Jurkat, Clone E6-1 (cell line): ENCODE data around the gene SPATA16.
"Not testable (repeated sequence)": the region's sequence is repeated elsewhere in the genome, so short reads cannot be mapped to it uniquely, and the experiment has no call there.

ENCODE experiments used
- DNase-seq: peaks from one replicate; pipeline ENCODE4 v3.0.0-alpha.2; 2011; ENCODE audit warnings: low read depth, low spot score
- H3K4me3 ChIP-seq: 2 replicates; pipeline ENCODE4 v1.5.1; 2011; ENCODE audit warnings: mild to moderate bottlenecking, low read length, control low read depth, moderate library complexity

The SPATA16 gene

DNA sequence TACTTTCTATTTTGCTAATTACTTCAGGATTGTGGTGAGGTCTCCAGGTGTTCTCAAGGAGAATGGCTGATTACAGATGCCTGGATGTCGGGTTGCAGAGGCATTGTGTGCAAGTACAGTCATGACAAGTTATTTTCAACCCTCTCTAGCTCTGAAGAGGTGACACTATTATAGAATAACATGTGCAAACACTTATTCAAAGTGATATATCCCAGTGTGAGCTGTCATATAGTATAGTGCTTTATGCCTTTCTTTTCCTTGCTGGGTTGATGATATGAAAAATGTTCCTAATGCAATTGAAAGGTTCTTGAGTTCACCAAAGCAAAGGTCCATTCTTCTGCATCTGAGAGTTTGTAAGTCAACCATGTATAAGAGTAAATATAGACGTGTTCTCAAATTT, 167.2 kb downstream of the SPATA16 start:
- no peak overlapping the region for H3K4me3 ChIP-seq
- DNase-seq: no peak

DNA sequence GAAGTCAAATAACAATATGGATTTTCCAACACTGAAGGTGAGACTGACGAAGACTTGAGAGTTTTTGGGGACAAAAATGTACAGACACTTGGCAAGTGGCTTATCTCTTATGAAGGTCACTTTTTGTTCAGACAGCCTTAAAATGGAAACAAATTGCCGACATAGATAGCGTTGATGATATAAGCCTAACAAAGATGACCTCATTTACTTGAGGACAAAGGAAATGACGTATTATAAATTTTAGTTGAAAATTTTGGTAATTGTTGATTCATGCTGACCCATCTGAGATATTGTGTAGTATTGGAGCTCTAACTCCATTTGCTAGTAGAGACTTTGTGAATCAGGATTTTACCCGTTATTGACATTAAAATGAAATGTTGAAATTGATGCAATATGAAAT, 168.3 kb downstream of the SPATA16 start:
- H3K4me3 ChIP-seq: no peak overlapping the region
- no peak for DNase-seq

DNA sequence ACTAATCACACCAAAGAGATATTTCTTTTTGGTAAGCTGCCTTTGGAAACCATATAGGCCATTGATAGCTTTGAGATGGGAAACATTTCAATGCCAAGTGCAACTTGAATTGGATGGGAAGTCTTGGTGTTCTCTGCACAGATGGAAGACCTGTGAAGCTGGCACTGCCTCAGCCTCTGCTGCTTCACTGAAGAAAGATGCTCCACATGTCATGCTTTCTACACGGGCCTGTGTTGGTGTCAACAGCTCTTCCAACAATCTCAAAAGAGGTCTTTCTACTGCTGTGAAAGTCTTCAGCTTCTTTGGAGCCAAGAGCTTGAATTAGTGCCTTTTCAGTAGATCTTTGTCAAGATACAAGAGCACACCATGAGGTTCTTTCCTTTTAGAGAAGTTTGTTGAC, 169.0 kb downstream of the SPATA16 start:
- no peak overlapping the region for H3K4me3 ChIP-seq
- DNase-seq: no peak

DNA sequence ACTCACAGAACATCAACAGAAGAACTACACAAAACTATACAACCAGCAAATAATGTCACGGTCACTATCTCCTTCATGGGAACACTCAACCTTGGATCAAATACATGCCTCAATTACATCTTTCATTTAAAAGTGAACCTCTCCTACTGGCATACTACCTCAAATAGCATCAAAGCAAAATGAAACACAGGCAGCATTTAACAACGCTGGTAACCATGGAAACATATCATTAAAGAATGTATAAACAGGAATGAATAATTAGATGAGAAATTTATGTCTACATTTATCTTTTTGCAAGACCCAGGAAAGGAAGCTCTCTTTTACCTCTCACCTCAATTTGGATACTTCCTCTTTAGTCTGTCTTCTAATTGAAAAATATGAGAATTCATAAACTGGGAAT, 172.4 kb downstream of the SPATA16 start:
- DNase-seq: no peak

DNA sequence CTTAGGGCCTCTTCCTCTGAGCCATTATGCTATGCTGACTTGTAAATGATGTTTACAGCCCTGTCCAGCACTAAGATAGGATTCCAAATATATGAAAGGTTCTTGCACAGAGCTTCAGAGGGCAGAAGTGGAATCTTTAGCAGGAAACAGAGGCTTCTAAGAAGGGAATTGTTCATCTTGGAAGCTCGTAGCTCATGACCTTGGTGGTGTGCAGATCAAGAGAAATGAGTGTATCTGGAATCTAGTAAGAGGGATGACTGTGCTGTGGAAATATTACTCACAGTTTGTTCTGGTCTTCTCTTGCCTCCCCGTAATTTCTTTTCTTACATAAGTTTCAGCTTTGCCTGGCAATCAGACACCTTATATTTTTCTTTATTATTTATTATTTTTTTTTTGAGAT, 175.8 kb downstream of the SPATA16 start:
- H3K4me3 ChIP-seq: no peak overlapping the region
- no peak for DNase-seq

More for the DNA sequence above, 172.4 kb downstream of the SPATA16 start:
- no peak overlapping the region for H3K4me3 ChIP-seq

DNA sequence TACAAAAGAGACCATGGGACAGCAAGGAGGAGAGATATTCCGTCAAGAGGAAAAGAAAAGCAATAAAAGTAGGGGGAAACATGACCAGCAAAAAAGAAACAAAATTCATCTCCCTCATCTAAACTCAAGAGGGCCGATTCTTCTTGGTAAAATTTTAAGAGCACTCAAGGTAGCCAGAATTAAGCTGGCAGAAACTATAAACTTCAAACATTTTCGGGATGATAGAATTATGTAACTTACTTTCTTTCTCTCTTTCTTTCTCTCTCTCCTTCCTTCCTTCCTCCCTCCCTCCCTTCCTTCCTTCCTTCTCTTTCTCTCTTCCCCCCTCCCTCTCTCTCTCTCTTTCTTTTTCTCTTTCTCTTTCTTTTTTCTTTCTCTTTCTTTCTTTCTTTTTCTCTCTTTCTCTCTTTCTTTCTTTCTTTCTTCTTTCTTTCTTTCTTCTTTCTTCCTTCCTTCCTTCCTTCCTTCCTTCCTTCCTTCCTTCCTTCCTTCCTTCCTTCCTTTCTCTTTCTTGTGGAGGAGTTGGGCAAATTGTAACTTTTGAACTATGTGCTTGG, 180.3 kb downstream of the SPATA16 start:
- DNase-seq, H3K4me3 ChIP-seq: not testable (repeated sequence)

DNA sequence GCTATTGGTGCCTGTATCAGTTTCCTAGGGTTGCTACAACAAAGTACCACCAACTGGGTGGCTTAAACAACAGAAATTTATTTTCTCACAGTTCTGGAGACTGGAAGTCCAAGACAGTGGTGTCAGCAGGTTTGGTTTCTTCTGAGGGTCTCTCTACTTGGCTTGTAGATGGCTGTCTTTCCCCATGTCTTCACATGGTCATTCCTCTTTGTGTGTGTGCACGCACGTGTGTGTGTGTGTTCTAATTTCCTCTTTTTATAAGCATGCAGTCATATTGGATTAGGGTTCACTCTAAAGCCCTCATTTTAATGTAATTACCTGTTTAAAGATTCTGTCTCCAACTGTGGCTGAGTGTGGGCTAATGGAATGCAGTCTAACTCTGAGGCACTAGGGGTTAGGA, 182.5 kb downstream of the SPATA16 start:
- no peak for DNase-seq

DNA sequence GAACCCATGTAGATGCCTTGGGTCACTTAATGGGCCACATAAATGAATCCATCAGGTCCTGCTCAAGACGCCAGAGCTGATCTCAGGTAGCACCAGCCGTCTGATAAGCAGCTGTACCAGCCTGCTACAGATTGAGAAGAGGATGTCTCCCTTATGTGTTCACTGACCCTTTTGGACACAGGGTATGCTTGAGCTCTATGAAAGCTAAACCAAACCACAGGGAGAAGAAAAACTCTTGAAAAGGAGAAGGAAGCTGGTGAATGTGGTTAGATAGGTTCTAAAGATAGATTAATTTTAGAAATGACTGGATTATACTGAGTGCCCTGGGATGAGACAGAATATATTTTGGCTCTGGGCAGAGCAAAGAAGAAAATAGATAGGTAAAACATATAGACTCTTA, 187.5 kb downstream of the SPATA16 start:
- H3K4me3 ChIP-seq: no peak overlapping the region
- DNase-seq: no peak

More for the DNA sequence above, 182.5 kb downstream of the SPATA16 start:
- H3K4me3 ChIP-seq: no peak overlapping the region

DNA sequence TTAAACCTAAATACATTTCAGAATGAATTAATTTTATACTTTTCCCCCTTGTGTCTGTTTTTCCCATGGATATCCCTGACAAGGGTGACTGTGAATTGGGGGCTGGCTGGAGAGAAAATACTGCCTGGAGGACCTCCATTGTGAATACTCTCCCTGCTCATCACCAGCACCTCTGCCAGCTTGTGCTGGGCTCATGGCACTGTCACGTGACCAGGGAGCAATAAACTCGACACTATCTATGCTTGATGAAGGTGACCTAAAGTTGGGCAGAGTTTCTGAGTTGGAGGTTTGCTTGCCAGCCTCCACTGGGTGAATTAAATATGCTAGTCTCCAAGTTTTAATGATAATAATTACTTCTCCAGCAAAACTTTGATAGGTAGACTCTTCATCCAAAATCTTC, 189.5 kb downstream of the SPATA16 start:
- H3K4me3 ChIP-seq: no peak overlapping the region
- DNase-seq: no peak

DNA sequence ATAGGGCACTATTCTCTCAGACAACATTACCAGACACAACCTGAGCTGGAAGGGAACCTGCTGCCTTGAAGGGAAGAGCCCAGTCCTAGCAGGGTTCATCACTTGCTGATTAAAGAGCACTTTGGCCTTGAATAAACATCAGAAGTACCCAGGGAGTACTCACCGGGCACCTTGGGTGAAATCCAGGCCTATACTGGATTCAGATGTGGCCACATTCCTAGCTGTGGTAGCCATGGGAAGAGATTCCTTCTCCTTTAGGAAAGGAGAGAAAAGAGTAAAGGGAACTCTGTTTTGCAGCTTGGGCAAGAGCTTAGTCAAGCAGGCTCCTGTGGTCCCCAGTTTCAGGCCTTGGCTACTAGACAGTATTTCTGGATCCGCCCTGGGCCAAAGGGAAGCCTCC, 195.0 kb downstream of the SPATA16 start:
- no peak for DNase-seq
- no peak overlapping the region for H3K4me3 ChIP-seq

DNA sequence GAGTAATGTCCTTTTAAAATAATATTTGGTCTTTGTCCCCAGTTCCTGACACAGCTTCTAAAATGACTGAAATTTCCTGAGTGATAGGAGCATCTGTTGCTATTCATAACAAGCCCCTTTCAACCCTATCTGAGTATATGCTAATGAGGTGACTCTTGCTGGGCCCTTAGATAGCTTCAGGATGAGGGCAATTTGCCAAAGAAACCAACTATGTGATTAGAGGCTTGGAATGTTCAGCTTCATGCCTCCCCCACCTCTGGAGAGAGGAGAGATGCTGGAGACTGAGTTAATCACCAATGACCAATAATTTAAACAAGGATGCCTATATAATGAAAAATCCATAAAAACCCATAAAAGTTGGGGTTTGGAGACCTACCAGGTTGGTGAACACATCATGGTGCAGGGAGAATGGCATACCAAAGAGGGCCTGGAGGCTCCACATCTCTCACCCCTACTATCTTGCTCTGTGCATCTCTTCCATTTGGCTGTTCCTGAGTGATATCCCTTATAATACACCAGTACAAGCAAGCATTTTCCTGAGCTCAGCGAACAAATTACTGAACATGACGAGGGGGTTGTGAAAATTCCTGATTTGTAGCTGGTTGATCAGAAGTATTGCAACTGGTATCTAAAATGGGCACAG, 201.3 kb downstream of the SPATA16 start:
- DNase-seq: no peak
- H3K4me3 ChIP-seq: no peak overlapping the region

DNA sequence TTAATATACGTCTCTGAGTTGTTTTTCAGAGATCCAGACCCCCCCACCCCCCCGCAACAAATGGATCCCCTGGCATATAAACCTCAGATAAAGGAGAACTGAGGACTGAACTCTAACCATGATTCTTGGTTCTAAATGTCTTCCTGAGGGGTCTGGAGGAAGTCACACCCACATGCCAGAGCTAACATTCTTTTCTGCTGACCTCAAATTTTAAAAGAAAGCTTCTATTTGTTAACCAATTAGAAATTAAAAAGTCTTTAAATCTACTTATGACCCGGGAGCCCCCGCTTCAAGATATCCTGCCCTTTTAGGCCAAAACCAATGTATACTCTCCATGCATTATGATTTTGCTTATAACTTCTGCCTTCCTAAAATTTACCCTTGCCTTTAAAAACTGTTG, 202.2 kb downstream of the SPATA16 start:
- DNase-seq: no peak

DNA sequence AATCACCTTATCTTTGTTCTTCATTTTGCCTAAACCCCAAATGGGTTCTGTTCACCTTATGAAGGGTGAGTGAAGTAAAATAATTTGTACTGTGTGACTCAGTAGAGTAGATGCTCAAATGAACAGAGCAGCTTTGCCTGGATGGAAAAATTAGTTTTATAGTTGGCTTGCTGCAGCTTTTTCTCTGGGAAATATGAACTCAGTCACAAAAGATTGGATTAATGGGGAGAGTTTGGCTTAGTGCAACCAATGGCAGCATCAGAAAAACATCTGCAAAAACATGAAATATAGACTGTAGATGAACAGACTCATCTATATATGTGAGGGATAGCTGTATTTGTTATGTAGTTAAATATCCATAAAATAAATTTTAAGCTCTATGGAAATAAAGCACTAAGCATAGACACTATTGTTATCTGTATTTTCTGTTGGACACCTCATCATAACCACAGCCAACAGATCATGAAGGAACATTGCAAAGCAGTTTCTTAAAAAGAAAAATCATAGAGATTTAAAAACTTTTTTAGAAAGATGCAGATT, 209.2 kb downstream of the SPATA16 start:
- H3K4me3 ChIP-seq: no peak overlapping the region

More for the DNA sequence above, 202.2 kb downstream of the SPATA16 start:
- H3K4me3 ChIP-seq: no peak overlapping the region

DNA sequence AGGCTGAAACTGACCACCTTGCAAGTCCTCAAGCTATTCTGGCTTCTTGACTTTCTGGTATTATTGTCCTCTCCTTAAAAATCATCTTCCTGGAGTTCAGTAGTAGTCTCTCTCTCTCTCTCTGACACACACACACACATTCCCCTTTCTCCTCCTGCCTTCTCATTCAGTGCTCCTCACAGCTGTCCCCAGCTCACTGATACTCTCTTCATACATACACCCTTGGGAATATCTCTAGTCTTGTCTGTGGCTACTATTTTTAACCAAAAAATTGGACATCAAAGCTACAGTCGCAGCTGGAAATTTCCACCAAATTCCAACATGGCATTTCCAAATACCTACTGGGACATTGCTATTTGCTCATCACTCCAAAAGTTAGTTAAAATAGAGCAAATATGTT, 211.6 kb downstream of the SPATA16 start:
- no peak for DNase-seq
- H3K4me3 ChIP-seq: no peak overlapping the region

More for the DNA sequence above, 209.2 kb downstream of the SPATA16 start:
- no peak for DNase-seq

DNA sequence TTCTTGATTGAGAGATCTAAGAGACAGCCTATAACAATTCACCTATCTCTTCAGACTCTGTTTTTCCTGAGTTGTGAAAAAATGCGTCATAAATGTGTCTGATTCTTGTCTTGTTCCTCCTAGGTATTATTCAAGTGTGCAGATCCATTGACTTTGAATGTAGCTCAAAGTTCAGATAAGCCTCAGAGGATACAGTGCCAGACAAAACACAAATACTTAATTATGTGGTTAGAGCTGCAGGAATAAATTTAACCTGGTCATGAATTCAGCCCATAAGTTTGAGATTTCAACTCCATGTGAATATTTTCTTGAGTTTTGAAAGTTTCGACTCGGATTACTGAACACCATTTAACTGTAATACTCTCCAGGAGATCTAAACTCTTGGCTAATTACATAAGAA, 216.5 kb downstream of the SPATA16 start:
- no peak overlapping the region for H3K4me3 ChIP-seq
- DNase-seq: no peak

DNA sequence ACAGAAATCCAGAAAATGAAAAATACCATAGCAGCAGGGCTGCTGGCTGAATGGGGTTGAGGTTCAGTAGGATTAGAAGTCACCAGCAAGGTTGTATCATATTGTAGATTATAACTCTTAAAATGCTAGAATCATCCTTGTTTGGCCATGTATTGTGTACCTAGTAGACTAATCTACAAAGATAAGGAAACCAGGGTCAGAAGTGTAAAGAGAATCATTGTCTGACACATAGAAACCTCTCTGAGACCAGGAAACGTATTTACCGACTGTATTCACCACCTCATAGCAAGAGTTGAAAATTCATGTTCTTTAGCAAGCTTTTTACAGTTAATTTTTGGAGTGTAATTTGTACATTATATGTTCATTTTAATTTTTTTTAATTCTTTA, 221.7 kb downstream of the SPATA16 start:
- no peak overlapping the region for H3K4me3 ChIP-seq
- no peak for DNase-seq

DNA sequence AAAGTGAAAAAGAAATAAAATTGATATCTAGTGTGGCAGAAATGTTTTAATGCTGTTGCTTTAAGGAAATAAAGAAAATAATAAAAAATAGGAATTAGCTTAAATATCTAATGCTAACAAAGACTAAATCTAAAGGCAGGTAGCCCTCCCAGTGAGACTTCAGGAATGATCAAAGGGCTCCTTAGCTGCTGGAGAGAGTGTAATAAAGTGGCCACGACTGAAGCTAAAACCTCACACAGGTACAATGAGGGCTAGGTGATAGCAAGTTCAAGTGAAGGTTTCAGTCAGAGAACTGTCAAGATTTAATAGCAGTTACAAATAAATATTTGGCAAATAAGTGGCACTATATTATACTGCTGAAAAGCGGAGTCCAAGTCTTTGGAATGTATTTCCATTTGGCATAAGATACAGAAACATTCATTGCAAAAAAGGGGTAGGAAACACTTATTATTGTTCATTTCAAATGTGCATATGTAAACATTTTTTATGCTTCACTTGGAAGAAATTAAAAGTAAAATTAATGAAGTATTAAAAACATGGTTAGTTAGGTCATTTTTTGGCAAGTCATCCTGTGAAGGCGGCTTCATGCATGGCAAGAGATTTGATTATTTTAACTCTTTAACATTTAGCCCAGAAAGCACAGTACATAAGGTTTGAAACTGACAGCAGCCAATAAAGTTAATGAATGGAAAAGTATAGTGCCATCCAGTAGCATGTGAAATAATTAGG, 222.3 kb downstream of the SPATA16 start:
- DNase-seq: no peak
- H3K4me3 ChIP-seq: no peak overlapping the region

DNA sequence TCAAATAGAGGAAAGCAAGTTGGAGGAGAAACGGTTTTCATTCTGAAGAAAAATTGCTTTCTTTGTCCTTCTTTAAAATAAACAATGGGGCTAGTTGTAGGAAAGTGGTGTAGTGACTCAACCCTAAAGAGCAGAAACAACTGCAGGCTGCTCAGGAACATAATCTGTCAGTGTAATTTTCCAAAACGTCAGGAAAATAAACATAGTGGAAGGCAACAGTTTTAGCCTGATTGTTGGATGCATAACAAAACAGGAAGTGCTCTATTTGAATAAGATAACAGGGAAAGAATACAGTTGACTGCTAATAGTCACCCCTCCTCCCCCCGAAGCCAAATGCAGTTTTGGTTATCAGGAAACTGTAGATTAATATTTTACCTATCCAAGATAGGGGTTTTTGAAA, 222.9 kb downstream of the SPATA16 start:
- no peak for DNase-seq
- no peak overlapping the region for H3K4me3 ChIP-seq

DNA sequence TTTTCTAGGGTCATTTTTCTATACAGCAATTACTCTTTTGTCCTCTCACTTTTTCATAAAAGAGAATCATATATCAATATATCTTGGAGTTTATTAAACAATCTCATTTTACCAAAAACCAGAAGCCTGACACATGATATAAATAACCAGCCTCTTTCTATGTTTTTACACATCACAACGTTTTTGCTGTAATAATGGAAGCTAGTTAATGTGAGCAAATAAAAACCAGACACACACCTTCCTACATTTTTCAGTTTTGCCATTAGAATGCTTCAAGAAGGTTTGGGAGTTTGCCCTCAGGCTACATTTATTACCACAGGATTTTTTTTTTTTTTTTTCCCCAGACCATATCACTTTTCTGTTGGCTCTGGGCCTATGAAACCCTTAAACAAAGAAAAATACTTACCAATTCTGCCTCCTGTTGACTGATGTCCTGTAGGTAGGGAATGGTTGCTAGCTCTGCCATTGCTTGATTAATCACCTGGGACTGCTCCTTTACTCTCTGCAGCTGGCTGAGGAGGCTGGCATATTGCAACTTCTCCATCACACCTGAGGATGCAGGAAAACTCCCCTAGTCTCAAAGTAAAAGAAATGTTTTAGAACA, 225.0 kb downstream of the SPATA16 start:
- DNase-seq: no peak
- H3K4me3 ChIP-seq: no peak overlapping the region

DNA sequence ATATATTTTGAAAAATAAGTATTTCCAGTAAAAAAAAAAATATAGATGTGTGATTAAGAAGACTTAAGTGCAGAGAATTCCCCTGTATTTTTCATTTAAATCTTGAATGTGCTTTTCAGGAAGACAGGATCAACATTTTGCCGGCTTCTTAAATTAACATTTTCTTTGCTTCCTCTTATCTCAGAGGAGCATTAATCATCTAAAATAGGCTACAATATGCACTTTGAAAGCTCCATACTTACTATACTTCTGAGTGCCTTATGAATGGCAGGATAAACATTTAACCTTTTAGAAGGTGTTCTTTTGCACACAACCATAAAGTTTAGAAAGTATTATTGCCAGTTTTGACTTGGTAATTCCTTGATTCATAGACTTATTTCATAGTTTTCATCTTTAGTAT, 226.2 kb downstream of the SPATA16 start:
- H3K4me3 ChIP-seq: no peak overlapping the region
- no peak for DNase-seq
